ENCODE data around the gene GRK4. TPM values are rescaled to one million over a fixed set of nuclear protein-coding genes. Genes with fewer than 3 reads are reported as not detected.

The GRK4 gene
- total RNA-seq, 2 donors from 2014 or later = 6.9 to 9.9 TPM

DNA sequence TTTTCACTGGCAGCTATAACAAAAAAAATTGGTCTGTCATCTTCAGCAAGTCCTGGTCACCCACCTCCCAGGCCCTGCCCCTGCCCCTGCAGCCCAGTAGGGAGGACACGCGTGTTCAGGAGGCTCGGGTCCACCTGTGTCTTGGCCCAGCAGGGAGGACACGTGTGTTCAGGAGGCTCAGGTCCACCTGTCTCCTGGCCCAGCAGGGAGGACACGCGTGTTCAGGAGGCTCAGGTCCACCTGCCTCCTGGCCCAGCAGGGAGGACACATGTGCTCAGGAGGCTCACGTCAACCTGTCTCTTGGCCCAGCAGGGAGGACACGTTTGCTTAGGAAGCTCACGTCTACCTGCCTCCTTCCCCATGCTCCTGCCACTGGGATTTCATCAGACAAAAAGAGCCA, 66.1 kb downstream of the GRK4 start:
- Histone ChIP-seq H3K36me3 (no peaks in the 10 kb centered on the region), H3K4me3 (no peak overlapping the region), H3K9me3 (no peaks in the 10 kb centered on the region), H3K27me3 (replicated peaks; ENCODE audit: insufficient read depth) (no peaks in the 10 kb centered on the region), H3K4me1 (ENCODE audit: control insufficient read depth in 1 of 2, low read depth in 2 of 2) (no peaks in the 10 kb centered on the region), H3K27ac (no peak overlapping the region)
- DNase-seq (ENCODE audit: low spot score) (no peak), ATAC-seq (ENCODE audit: insufficient number of reproducible peaks, low FRiP score, low read depth) (no peak)
- no peak for TF ChIP-seq CTCF (IDR thresholded peaks at IDR 0.05)

- DNase-seq (ENCODE audit: low spot score) (no peak), ATAC-seq (ENCODE audit: insufficient number of reproducible peaks, low FRiP score, low read depth) (no peak)
- Histone ChIP-seq H3K27me3 (replicated peaks; ENCODE audit: insufficient read depth) (no peaks in the 10 kb centered on the region), H3K9me3 (no peaks in the 10 kb centered on the region), H3K36me3 (no peaks in the 10 kb centered on the region), H3K4me3 (no peak overlapping the region), H3K27ac (no peak overlapping the region), H3K4me1 (ENCODE audit: control insufficient read depth in 1 of 2, low read depth in 2 of 2) (no peaks in the 10 kb centered on the region)
- no peak for TF ChIP-seq CTCF (IDR thresholded peaks at IDR 0.05)
Measured at GRCh38 chr4:3030566-3031356, 67.4 kb downstream of the GRK4 start.

GRCh38 chr4:3031357-3032082, 68.1 kb downstream of the GRK4 start:
- Histone ChIP-seq H3K36me3 (no peaks in the 10 kb centered on the region), H3K27me3 (replicated peaks; ENCODE audit: insufficient read depth) (no peaks in the 10 kb centered on the region), H3K4me1 (ENCODE audit: control insufficient read depth in 1 of 2, low read depth in 2 of 2) (no peaks in the 10 kb centered on the region), H3K27ac (no peak overlapping the region), H3K9me3 (no peaks in the 10 kb centered on the region), H3K4me3 (no peak overlapping the region)
- ATAC-seq (ENCODE audit: insufficient number of reproducible peaks, low FRiP score, low read depth) (no peak), DNase-seq (ENCODE audit: low spot score) (no peak)
- no peak for TF ChIP-seq CTCF (IDR thresholded peaks at IDR 0.05)

GRCh38 chr4:3034231-3034630, 70.9 kb downstream of the GRK4 start:
- no peak for DNase-seq (ENCODE audit: low spot score)
- no peak overlapping the region for H3K27ac ChIP-seq
- no peak for TF ChIP-seq CTCF (IDR thresholded peaks at IDR 0.05)

DNA sequence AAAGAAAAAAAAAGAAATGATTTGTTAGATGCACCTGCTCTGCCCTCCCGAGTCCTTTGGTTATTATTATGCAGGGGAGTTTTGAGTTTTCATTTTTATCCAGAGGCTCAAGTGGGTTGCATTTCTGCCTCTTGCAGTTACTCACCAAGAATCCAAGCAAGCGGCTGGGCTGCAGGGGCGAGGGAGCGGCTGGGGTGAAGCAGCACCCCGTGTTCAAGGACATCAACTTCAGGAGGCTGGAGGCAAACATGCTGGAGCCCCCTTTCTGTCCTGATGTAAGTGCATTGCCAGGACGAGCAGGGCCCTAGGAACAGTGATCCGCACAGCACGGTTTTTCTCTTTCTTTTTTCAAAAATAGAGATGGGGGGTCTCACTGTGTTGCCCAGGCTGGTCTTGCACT, 71.9 kb downstream of the GRK4 start:
- Histone ChIP-seq H3K36me3 (no peaks in the 10 kb centered on the region), H3K4me3 (no peak overlapping the region), H3K4me1 (ENCODE audit: control insufficient read depth in 1 of 2, low read depth in 2 of 2) (peaks cover 4 to 13% of the 10 kb centered on the region in 2 donors), H3K9me3 (no peaks in the 10 kb centered on the region), H3K27ac (no peak overlapping the region), H3K27me3 (replicated peaks; ENCODE audit: insufficient read depth) (no peaks in the 10 kb centered on the region)
- no peak for DNase-seq (ENCODE audit: low spot score)
- no peak for TF ChIP-seq CTCF (IDR thresholded peaks at IDR 0.05)
- no peak for ATAC-seq (ENCODE audit: insufficient number of reproducible peaks, low FRiP score, low read depth)

More at GRCh38 chr4:3034231-3034630, 70.9 kb downstream of the GRK4 start:
- Histone ChIP-seq H3K4me3 (no peak overlapping the region), H3K36me3 (no peaks in the 10 kb centered on the region), H3K4me1 (ENCODE audit: control insufficient read depth in 1 of 2, low read depth in 2 of 2) (peaks cover 4 to 13% of the 10 kb centered on the region in 2 donors), H3K27me3 (replicated peaks; ENCODE audit: insufficient read depth) (no peaks in the 10 kb centered on the region), H3K9me3 (no peaks in the 10 kb centered on the region)
- ATAC-seq (ENCODE audit: insufficient number of reproducible peaks, low FRiP score, low read depth) = no peak

Data from thoracic aorta (tissue), 2 donors.